WTC11 (cell line): ENCODE results near the gene SLC4A1AP. TPM values are rescaled to one million over a fixed set of nuclear protein-coding genes. Genes with fewer than 3 reads are reported as not detected.

ENCODE experiments used
- ATAC-seq: fragments of 200-7000 bp; cut with Tn5 transposase; 2 replicates; pipeline ENCODE4 v1.10.0; 2021; ENCODE audit warnings: mild to moderate bottlenecking, moderate library complexity
- CTCF ChIA-PET: fragments of 300-600 bp; sonication (Branson Sonifier 250); formaldehyde crosslinking; loops from one replicate; lab custom pipeline; 2021; ENCODE audit warnings: antibody characterized with exemption; lab: Charles Lee
- POLR2A ChIA-PET: fragments of 350-600 bp; sonication (Branson Sonifier 250); formaldehyde crosslinking; loops from one replicate; lab custom pipeline; 2021; ENCODE audit warnings: antibody characterized with exemption; lab: Charles Lee
- DNase-seq: peaks from one replicate; pipeline ENCODE4 v3.0.0; 2021; ENCODE audit warnings: low spot score
- H3K27ac Mint-ChIP-seq: 2 replicates; pipeline ENCODE4 v1.8.0; 2021; ENCODE audit warnings: mixed read lengths
- H3K27me3 Mint-ChIP-seq: 2 replicates; pipeline ENCODE4 v1.8.0; 2021; ENCODE audit warnings: low read depth, mild to moderate bottlenecking, moderate library complexity, mixed read lengths
- H3K36me3 Mint-ChIP-seq: 2 replicates; pipeline ENCODE4 v1.8.0; 2021; ENCODE audit warnings: mixed read lengths
- H3K4me1 Mint-ChIP-seq: 2 replicates; pipeline ENCODE4 v1.8.0; 2022; ENCODE audit warnings: mixed read lengths
- H3K4me3 Mint-ChIP-seq: 2 replicates; pipeline ENCODE4 v1.8.0; 2021; ENCODE audit warnings: mild to moderate bottlenecking, moderate library complexity, mixed read lengths
- H3K9me3 Mint-ChIP-seq: 2 replicates; pipeline ENCODE4 v1.8.0; 2021; ENCODE audit warnings: mixed read lengths
- ATF1 ChIP-seq: sonication (generic); formaldehyde crosslinking; IDR thresholded peaks from 2 replicates; pipeline ENCODE4 v1.8.1; 2023; ENCODE audit warnings: mild to moderate bottlenecking, moderate library complexity, missing genetic modification reagents
- FOXP1 ChIP-seq: sonication (generic); formaldehyde crosslinking; IDR thresholded peaks from 2 replicates; pipeline ENCODE4 v1.8.0; 2022; ENCODE audit warnings: missing genetic modification reagents, mild to moderate bottlenecking, moderate library complexity, borderline replicate concordance
- GTF2I ChIP-seq: fragments of 250-450 bp; sonication (Bioruptor Pico); conservative IDR thresholded peaks from 2 replicates; pipeline ENCODE4 v1.4.0; 2021; ENCODE audit warnings: mild to moderate bottlenecking
- IRF2 ChIP-seq: sonication (generic); formaldehyde crosslinking; IDR thresholded peaks from 2 replicates; pipeline ENCODE4 v1.8.0; 2022; ENCODE audit warnings: low read depth, missing genetic modification reagents, borderline replicate concordance
- MXD4 ChIP-seq: fragments of 250-450 bp; sonication (Bioruptor Pico); IDR thresholded peaks from 2 replicates; pipeline ENCODE4 v1.8.0; 2021; ENCODE audit warnings: mild to moderate bottlenecking, moderate library complexity, borderline replicate concordance
- NR1H2 ChIP-seq: sonication (generic); formaldehyde crosslinking; IDR thresholded peaks from 2 replicates; pipeline ENCODE4 v1.9.0; 2021; ENCODE audit warnings: mild to moderate bottlenecking, moderate library complexity, missing genetic modification reagents
- PRRX2 ChIP-seq: fragments of 250-450 bp; sonication (Bioruptor Pico); IDR thresholded peaks from 2 replicates; pipeline ENCODE4 v1.8.0; 2021; ENCODE audit warnings: mild to moderate bottlenecking
- SOX15 ChIP-seq: fragments of 250-450 bp; sonication (Bioruptor Pico); IDR thresholded peaks from 2 replicates; pipeline ENCODE4 v1.9.0; 2021; ENCODE audit warnings: mild to moderate bottlenecking
- TEAD1 ChIP-seq: sonication (generic); formaldehyde crosslinking; IDR thresholded peaks from 2 replicates; pipeline ENCODE4 v1.8.0; 2022; ENCODE audit warnings: mild to moderate bottlenecking, missing genetic modification reagents
- ZNF232 ChIP-seq: sonication (generic); formaldehyde crosslinking; IDR thresholded peaks from 2 replicates; pipeline ENCODE4 v1.8.0; 2022; ENCODE audit warnings: mild to moderate bottlenecking, missing genetic modification reagents
- ZNF317 ChIP-seq: sonication (generic); formaldehyde crosslinking; IDR thresholded peaks from 2 replicates; pipeline ENCODE4 v1.8.1; 2023; ENCODE audit warnings: low read depth, mild to moderate bottlenecking, moderate library complexity, missing genetic modification reagents, borderline replicate concordance
- total RNA-seq: library from RNA; stranded (reverse); gene quantifications from 3 replicates; pipeline ENCODE4 v1.2.3, GENCODE V29; 2021
- TF ChIP-seq, protein P1 (sequence below): fragments of 250-450 bp; sonication (Bioruptor Pico); IDR thresholded peaks from 2 replicates; pipeline ENCODE4 v1.9.0; 2021; ENCODE audit warnings: mild to moderate bottlenecking
- TF ChIP-seq, protein P2 (sequence below): sonication (generic); formaldehyde crosslinking; IDR thresholded peaks from 2 replicates; pipeline ENCODE4 v1.8.1; 2022; ENCODE audit warnings: mild to moderate bottlenecking, moderate library complexity, missing genetic modification reagents
- TF ChIP-seq, protein P3 (sequence below): fragments of 200-600 bp; IDR thresholded peaks from 2 replicates; pipeline ENCODE4 v1.8.0; 2022; ENCODE audit warnings: antibody characterized with exemption
- TF ChIP-seq, protein P4 (sequence below): sonication (generic); formaldehyde crosslinking; IDR thresholded peaks from 2 replicates; pipeline ENCODE4 v1.8.1; 2022; ENCODE audit warnings: missing genetic modification reagents, borderline replicate concordance
- TF ChIP-seq, protein P5 (sequence below): sonication (generic); formaldehyde crosslinking; IDR thresholded peaks from 2 replicates; pipeline ENCODE4 v1.8.1; 2023; ENCODE audit warnings: mild to moderate bottlenecking, moderate library complexity, missing genetic modification reagents
- TF ChIP-seq, protein P6 (sequence below): sonication (generic); formaldehyde crosslinking; IDR thresholded peaks from 2 replicates; pipeline ENCODE4 v1.8.0; 2022; ENCODE audit warnings: mild to moderate bottlenecking, missing genetic modification reagents
- TF ChIP-seq, protein P7 (sequence below): sonication (generic); formaldehyde crosslinking; IDR thresholded peaks from 2 replicates; pipeline ENCODE4 v1.8.1; 2023; ENCODE audit warnings: mild to moderate bottlenecking, missing genetic modification reagents, moderate library complexity
- TF ChIP-seq, protein P8 (sequence below): fragments of 250-450 bp; sonication (Bioruptor Pico); IDR thresholded peaks from 2 replicates; pipeline ENCODE4 v2.1.2; 2022; ENCODE audit warnings: mild to moderate bottlenecking, moderate library complexity

SLC4A1AP gene
- total RNA-seq, 1 experiment from 2014 or later = 20.1 TPM

DNA sequence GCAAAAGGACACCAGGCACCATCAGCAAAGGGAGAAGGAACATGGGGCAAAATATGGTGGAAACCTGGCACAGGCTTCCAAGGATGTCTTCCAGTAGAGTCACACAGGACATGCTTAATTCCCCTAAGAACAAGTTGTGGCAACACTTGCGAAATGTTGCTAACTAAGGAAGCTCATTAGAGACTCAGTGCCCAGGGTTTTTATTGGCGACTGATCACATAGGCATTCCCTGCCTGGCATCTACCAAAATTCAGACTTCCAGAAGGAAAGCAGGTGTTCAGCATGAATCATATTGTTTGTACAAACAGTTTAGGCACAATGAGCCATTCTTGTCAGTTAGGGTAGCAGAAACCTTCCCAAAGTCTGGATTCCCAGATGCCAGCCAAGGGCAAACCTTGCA is 25.7 kb downstream of the SLC4A1AP start:
- CTCF ChIA-PET = interaction anchor here (1.0 to 1.7 kb wide), 2 partner anchors 14 to 34 kb away, joined by 3 to 5 read pairs; no protein-coding TSS in a partner anchor
- Mint-ChIP-seq H3K36me3 (peaks cover 17% of the 10 kb centered on the region), H3K9me3 (no peaks in the 10 kb centered on the region), H3K4me1 (no peaks in the 10 kb centered on the region), H3K4me3 (no peak overlapping the region), H3K27me3 (no peaks in the 10 kb centered on the region), H3K27ac (no peak overlapping the region)
- POLR2A ChIA-PET = no interaction called here
- no peak for ATAC-seq
- TF ChIP-seq, protein P1, sequence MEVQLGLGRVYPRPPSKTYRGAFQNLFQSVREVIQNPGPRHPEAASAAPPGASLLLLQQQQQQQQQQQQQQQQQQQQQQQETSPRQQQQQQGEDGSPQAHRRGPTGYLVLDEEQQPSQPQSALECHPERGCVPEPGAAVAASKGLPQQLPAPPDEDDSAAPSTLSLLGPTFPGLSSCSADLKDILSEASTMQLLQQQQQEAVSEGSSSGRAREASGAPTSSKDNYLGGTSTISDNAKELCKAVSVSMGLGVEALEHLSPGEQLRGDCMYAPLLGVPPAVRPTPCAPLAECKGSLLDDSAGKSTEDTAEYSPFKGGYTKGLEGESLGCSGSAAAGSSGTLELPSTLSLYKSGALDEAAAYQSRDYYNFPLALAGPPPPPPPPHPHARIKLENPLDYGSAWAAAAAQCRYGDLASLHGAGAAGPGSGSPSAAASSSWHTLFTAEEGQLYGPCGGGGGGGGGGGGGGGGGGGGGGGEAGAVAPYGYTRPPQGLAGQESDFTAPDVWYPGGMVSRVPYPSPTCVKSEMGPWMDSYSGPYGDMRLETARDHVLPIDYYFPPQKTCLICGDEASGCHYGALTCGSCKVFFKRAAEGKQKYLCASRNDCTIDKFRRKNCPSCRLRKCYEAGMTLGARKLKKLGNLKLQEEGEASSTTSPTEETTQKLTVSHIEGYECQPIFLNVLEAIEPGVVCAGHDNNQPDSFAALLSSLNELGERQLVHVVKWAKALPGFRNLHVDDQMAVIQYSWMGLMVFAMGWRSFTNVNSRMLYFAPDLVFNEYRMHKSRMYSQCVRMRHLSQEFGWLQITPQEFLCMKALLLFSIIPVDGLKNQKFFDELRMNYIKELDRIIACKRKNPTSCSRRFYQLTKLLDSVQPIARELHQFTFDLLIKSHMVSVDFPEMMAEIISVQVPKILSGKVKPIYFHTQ (CRISPR knock-in tag) = no peak
- TF ChIP-seq, protein P2, sequence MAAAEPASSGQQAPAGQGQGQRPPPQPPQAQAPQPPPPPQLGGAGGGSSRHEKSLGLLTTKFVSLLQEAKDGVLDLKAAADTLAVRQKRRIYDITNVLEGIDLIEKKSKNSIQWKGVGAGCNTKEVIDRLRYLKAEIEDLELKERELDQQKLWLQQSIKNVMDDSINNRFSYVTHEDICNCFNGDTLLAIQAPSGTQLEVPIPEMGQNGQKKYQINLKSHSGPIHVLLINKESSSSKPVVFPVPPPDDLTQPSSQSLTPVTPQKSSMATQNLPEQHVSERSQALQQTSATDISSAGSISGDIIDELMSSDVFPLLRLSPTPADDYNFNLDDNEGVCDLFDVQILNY = no peak
- TF ChIP-seq MXD4 = no peak
- TF ChIP-seq FOXP1 (CRISPR knock-in tag) = no peak
- TF ChIP-seq, protein P3, sequence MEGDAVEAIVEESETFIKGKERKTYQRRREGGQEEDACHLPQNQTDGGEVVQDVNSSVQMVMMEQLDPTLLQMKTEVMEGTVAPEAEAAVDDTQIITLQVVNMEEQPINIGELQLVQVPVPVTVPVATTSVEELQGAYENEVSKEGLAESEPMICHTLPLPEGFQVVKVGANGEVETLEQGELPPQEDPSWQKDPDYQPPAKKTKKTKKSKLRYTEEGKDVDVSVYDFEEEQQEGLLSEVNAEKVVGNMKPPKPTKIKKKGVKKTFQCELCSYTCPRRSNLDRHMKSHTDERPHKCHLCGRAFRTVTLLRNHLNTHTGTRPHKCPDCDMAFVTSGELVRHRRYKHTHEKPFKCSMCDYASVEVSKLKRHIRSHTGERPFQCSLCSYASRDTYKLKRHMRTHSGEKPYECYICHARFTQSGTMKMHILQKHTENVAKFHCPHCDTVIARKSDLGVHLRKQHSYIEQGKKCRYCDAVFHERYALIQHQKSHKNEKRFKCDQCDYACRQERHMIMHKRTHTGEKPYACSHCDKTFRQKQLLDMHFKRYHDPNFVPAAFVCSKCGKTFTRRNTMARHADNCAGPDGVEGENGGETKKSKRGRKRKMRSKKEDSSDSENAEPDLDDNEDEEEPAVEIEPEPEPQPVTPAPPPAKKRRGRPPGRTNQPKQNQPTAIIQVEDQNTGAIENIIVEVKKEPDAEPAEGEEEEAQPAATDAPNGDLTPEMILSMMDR = no peak
- TF ChIP-seq ATF1 (CRISPR knock-in tag) = no peak
- no peak for TF ChIP-seq NR1H2
- no peak for TF ChIP-seq SOX15 (CRISPR knock-in tag)
- TF ChIP-seq IRF2 = no peak
- no peak for TF ChIP-seq GTF2I (CRISPR knock-in tag)
- TF ChIP-seq, protein P4, sequence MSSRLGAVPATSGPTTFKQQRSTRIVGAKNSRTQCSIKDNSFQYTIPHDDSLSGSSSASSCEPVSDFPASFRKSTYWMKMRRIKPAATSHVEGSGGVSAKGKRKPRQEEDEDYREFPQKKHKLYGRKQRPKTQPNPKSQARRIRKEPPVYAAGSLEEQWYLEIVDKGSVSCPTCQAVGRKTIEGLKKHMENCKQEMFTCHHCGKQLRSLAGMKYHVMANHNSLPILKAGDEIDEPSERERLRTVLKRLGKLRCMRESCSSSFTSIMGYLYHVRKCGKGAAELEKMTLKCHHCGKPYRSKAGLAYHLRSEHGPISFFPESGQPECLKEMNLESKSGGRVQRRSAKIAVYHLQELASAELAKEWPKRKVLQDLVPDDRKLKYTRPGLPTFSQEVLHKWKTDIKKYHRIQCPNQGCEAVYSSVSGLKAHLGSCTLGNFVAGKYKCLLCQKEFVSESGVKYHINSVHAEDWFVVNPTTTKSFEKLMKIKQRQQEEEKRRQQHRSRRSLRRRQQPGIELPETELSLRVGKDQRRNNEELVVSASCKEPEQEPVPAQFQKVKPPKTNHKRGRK (CRISPR knock-in tag) = no peak
- TF ChIP-seq, protein P5, sequence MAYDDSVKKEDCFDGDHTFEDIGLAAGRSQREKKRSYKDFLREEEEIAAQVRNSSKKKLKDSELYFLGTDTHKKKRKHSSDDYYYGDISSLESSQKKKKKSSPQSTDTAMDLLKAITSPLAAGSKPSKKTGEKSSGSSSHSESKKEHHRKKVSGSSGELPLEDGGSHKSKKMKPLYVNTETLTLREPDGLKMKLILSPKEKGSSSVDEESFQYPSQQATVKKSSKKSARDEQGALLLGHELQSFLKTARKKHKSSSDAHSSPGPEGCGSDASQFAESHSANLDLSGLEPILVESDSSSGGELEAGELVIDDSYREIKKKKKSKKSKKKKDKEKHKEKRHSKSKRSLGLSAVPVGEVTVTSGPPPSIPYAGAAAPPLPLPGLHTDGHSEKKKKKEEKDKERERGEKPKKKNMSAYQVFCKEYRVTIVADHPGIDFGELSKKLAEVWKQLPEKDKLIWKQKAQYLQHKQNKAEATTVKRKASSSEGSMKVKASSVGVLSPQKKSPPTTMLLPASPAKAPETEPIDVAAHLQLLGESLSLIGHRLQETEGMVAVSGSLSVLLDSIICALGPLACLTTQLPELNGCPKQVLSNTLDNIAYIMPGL (CRISPR knock-in tag) = no peak
- no peak for TF ChIP-seq ZNF232 (CRISPR knock-in tag)
- TF ChIP-seq, protein P6, sequence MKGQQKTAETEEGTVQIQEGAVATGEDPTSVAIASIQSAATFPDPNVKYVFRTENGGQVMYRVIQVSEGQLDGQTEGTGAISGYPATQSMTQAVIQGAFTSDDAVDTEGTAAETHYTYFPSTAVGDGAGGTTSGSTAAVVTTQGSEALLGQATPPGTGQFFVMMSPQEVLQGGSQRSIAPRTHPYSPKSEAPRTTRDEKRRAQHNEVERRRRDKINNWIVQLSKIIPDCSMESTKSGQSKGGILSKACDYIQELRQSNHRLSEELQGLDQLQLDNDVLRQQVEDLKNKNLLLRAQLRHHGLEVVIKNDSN (CRISPR knock-in tag) = no peak
- TF ChIP-seq, protein P7, sequence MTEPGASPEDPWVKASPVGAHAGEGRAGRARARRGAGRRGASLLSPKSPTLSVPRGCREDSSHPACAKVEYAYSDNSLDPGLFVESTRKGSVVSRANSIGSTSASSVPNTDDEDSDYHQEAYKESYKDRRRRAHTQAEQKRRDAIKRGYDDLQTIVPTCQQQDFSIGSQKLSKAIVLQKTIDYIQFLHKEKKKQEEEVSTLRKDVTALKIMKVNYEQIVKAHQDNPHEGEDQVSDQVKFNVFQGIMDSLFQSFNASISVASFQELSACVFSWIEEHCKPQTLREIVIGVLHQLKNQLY (CRISPR knock-in tag) = no peak
- no peak for TF ChIP-seq PRRX2 (CRISPR knock-in tag)
- TF ChIP-seq, protein P8, sequence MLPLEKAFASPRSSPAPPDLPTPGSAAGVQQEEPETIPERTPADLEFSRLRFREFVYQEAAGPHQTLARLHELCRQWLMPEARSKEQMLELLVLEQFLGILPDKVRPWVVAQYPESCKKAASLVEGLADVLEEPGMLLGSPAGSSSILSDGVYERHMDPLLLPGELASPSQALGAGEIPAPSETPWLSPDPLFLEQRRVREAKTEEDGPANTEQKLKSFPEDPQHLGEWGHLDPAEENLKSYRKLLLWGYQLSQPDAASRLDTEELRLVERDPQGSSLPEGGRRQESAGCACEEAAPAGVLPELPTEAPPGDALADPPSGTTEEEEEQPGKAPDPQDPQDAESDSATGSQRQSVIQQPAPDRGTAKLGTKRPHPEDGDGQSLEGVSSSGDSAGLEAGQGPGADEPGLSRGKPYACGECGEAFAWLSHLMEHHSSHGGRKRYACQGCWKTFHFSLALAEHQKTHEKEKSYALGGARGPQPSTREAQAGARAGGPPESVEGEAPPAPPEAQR (CRISPR knock-in tag) = no peak
- TF ChIP-seq ZNF317 (CRISPR knock-in tag) = no peak
- no peak for TF ChIP-seq TEAD1 (CRISPR knock-in tag)
- DNase-seq = no peak
